ENCODE data around the gene TMEM147.

Gene TMEM147, protein sequence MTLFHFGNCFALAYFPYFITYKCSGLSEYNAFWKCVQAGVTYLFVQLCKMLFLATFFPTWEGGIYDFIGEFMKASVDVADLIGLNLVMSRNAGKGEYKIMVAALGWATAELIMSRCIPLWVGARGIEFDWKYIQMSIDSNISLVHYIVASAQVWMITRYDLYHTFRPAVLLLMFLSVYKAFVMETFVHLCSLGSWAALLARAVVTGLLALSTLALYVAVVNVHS

DNA sequence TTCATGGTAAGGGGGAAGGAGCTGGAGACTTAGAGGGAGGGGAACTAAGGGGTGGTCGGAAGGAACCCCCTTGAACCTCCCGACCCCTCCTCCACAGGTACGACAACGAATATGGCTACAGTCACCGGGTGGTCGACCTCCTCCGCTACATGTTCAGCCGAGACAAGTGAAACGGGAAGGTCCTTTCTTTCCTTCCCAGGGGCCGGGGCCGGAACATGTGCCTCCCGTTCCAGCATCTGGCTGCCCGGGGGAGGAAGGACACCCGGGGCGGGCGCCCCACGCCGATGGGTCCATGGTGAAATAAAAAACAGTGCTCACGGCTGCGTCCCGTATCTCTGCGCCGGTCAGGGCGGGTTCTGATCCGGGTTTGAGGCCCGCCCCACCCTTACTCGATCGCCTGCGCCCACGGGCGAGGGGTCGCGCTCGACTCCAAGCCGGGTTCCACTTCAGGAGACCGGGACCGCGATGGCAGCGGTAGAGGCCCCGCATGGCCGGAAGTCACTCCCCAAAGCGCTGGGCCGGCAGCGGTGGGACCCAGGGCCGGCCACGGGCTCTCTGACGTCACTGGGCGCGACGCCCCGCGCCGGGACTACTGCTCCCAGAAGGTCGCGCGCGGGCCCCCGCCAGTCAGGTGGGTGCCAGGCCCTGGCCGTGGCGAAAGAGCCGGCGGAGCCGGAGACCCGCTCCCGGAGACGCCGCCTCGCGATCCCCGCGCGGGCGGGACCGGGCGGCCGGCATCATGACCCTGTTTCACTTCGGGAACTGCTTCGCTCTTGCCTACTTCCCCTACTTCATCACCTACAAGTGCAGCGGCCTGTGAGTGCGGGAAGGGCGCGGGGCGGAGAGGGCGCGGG is at the start of gene TMEM147:
Gene TMEM147, plus strand, starts transcription at position 626 of the 854 bp plus-strand sequence. Its CDS starts 114 bp downstream, at position 740.
- DNase-seq, result peak; percentile 88
- in situ Hi-C loops (cut with MboI; ENCODE audit: low pct_unique_long_range_greater_than_20kb, low sequenced_read_pairs), result no loop called here

DNA sequence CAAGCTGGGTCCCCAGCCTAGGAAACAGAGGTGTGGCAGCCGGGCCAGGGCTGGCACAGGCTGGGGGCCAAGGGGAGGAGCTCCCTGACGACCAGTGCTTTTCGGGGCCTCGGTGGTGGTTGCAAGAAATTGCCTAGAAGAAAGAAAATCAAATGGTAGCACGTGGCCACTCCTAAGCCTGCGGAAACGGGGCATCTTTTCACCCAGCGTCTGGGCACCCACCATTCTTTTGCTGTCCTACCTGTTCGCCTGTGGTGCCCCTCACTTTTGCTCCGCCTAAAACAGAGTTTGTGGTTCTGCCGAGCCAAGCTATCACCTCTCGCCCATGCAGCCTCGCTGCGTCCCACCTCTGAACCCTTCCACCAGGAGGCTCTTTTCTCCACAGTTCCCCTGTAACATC is 48.0 kb upstream of the TMEM147 start:
- DNase-seq, result no peak
- in situ Hi-C loops (cut with MboI; ENCODE audit: low pct_unique_long_range_greater_than_20kb, low sequenced_read_pairs), result no loop called here

DNA sequence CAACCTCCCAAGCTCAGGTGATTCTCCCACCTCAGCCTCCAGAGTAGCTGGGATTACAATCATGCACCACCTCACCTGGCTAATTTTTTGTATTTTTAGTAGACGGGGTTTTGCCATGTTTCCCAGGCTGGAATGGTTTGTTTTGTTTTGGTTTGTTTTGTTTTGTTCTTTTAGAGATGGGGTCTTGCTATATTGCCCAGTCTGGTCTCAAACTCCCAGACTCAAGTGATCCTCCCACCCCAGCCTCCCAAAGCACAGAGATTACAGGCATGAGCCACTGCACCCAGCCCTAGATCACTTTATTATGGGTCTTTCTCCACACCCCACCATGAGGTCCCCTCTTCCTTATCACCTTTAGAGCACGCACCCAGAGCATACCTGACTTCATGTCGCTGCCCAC is 47.2 kb upstream of the TMEM147 start:
- in situ Hi-C loops (cut with MboI; ENCODE audit: low pct_unique_long_range_greater_than_20kb, low sequenced_read_pairs), result no loop called here
- no peak for DNase-seq

DNA sequence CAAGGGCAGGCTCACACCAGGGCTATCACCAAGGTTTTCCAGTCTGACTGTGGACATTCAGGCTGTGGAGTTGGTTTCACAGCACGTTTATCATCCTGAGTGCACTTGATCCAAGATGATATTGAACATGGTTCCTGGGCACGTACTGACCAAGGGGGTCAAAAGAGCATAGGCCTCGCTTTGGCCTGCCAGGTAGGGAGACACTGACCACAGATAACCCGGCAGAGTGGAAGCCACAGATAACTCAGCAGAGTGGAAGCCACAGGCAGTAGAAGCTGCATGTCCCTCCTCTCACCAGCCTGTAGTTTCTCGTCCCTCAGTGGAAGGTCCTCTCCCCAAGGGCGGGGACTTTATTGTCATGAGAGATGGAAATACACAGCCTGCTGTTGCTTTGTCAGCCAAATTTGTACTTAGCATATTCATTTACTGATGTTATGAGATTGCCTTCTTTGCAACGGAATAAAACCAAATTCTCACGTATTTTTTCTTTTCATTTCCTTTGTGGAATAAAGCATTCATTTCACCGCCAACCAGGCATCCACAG is 46.4 kb upstream of the TMEM147 start:
- DNase-seq, result no peak
- in situ Hi-C loops (cut with MboI; ENCODE audit: low pct_unique_long_range_greater_than_20kb, low sequenced_read_pairs), result no loop called here

DNA sequence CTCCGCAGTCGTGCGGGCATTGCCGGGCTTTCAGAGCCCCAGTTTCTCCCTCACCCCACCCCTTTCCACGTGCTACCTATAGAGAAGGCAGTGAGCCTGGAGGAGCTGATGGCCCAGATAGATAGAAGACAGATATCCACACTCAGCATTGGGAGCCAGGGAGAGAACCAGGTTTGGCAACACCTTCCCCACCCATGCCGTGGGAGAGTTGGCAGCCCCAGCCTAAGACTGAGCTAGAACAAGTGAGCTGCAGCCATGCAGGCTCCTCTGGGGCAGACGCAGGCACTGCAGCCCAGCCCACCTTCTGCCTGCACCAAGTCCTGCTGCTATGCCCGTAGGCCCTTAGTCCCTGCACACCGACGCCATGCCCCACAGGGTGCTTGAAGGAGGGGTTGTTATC is 44.8 kb upstream of the TMEM147 start:
- in situ Hi-C loops (cut with MboI; ENCODE audit: low pct_unique_long_range_greater_than_20kb, low sequenced_read_pairs), result no loop called here
- no peak for DNase-seq

DNA sequence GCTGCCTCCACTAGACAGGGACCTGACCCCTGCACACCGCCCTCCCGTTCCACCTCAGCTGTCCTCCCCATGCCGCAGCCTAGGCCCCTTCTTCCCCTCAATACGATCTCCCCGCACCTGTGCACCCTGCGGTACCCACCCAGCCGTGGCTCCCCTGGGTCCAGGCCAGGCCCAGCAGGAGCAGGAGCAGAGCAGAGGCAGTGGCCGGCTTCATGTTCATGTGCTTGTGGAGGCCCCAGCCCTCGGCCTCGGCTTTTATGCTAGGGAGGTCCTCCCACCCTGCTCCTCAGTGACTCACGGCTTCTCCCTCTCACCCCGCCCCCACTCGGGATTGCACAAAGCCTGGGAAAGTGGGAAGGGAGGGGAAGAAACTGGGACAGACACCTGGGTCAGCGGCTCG is 43.7 kb upstream of the TMEM147 start:
- DNase-seq, result no peak
- in situ Hi-C loops (cut with MboI; ENCODE audit: low pct_unique_long_range_greater_than_20kb, low sequenced_read_pairs), result no loop called here

DNA sequence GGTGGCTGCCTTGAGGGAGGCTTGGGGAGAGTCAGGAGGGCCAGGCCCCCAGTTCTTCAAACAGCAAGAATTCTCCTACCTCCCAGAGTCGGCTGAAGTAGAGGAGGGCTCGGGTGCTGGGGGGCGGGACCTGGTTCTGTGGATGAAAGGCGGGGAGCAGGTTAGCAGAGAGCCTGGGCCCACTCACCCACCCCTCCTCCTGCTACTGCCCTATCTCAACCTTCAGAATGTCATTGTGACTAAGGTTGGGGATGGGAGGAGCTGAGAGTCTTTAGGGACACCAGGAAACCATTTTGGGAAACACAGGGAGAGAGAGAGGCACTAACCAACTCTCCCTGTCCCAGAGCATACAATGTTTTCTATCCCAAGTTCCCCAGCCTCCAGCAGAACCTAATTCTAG is 42.7 kb upstream of the TMEM147 start:
- in situ Hi-C loops (cut with MboI; ENCODE audit: low pct_unique_long_range_greater_than_20kb, low sequenced_read_pairs), result no loop called here

DNA sequence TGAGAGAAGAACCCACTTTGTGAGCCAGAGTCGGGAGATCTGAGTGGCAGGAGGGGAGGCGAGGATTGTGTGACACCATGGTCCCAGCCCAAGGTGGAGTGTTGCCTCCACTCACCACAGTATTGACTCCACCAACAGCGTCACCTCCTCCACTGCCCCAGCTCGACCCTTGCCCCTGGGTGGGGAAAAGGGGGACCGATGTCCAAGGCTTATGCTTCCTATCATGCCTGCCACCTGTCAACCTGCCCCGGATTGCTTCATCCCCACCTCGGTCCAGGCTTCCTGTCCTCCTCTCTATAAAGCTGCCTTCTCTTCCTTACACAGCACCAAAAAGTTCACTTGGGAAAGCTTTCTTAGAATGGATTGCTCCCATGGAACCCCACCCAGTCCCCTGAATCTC is 39.4 kb upstream of the TMEM147 start:
- in situ Hi-C loops (cut with MboI; ENCODE audit: low pct_unique_long_range_greater_than_20kb, low sequenced_read_pairs), result no loop called here
- no peak for DNase-seq

More for the DNA sequence above, 42.7 kb upstream of the TMEM147 start:
- no peak for DNase-seq

DNA sequence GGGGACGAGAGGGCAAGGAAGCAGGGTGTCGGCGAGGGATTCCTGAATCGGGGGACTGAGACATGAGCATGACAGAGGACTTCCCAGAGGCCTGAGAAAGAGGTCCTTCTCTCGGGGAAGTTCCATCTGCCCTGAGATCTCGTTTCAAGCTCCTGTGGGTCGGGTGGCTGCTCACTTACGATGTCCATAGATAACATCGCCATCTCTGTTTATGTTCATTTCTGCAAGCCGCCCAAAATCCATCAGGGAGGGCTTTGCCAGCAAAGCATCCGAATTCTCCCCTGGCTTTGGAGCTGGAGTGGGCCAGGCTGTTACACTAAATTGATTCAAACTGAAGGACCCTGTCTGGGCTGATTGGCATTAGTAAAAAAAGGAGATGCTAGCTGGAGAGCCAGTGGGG is 37.9 kb upstream of the TMEM147 start:
- in situ Hi-C loops (cut with MboI; ENCODE audit: low pct_unique_long_range_greater_than_20kb, low sequenced_read_pairs), result no loop called here
- no peak for DNase-seq

DNA sequence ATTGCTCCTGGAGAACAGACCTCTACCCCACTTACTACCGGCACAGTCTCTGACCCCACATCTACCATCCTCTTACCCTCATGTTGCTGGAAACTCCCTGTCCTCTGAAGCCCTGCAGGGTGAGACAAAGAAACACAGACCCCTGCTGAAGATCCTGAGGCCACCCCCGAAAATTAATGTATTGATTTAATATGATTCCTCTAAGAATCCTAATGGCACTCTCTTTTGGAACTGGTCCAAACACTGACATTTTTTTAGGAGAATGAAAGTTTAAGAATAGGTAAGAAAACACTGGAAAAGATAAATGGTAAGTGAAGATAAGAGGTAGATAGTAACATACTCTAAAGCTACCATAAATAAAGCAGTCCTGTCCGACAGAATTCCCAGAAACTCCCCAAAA is 37.3 kb upstream of the TMEM147 start:
- no peak for DNase-seq
- in situ Hi-C loops (cut with MboI; ENCODE audit: low pct_unique_long_range_greater_than_20kb, low sequenced_read_pairs), result no loop called here

DNA sequence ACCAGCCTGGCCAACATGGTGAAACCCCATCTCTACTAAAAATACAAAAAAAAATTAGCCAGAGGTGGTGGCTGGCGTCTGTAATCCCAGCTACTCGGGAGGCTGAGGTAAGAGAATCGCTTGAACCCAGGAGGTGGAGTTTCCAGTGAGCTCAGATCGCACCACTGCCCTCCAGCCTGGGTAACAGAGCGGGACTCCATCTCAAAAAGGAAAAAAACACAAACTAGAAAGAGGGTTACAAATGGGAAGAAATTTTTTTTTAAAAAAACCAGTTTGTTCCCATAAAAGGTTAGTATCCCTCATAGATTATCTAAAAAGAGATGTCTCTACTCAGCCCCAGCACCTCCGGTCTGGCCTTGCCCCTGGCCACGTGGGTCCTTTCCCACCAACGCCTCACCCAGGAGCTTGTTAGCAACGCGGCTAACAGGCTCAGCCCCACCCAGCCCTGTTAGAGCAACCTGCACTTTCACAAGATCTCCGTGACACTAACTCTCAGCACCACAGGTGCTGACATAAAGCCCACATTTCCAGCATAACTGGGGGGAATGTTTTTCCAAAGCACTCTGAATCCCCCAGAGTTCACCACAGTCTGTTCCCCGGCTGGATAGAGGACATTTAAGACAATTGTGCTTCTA is 36.3 kb upstream of the TMEM147 start:
- in situ Hi-C loops (cut with MboI; ENCODE audit: low pct_unique_long_range_greater_than_20kb, low sequenced_read_pairs), result no loop called here
- no peak for DNase-seq

DNA sequence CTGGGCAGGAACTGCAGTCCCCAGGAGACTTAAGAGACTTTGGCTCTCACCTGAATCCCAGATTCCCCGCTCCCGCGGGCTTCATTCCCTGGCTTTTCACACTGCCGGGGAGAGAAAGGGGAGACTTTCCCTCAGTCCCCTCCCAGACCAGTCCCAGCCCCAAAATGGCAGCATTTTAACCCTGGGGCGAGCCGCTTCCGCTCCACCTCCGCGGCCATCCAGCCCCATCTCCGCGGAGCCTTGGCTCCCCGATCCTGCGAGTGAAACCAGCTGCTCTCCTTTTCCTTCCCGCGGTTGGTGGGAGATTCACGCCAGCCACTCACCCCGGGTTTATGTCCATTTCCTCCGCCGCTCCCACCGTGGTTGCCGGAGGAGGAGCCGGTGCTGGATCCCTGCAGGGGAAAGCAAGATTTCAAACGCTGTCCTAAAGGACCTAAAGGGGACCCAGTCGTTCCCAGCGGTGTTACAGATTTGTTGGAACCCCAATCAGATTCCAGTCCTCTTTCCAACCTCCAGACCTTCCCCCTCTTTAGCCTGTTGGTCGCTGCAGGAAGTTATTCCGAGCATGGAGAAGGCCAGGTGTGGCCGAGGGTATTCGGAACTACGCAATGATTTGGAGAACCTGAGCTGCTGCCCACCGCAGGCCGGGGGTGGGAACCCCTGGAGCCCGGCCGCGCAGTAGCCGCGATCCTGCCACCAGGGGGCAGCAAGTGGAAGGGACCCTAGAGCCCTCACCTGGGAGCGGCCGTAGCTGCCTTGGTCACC is 35.4 kb upstream of the TMEM147 start:
- in situ Hi-C loops (cut with MboI; ENCODE audit: low pct_unique_long_range_greater_than_20kb, low sequenced_read_pairs), result no loop called here
- DNase-seq, result peak; percentile 51

DNA sequence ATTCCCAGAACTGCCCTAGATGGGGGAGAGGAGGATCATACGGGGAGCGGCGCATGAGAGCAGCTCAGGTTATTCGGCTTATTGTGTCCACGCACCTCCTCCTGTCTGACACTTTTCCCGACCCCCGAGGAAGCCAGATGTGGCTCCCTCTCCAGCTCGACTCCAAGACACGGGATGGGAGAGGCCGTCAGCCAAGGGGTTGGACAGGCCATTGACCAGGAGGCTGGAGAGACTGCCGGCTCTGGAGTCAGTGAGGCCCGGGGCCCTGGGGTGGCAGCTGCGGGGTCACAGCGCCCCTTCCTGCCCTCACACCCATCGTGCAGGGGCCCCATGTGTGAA is 34.8 kb upstream of the TMEM147 start:
- no peak for DNase-seq
- in situ Hi-C loops (cut with MboI; ENCODE audit: low pct_unique_long_range_greater_than_20kb, low sequenced_read_pairs), result no loop called here

DNA sequence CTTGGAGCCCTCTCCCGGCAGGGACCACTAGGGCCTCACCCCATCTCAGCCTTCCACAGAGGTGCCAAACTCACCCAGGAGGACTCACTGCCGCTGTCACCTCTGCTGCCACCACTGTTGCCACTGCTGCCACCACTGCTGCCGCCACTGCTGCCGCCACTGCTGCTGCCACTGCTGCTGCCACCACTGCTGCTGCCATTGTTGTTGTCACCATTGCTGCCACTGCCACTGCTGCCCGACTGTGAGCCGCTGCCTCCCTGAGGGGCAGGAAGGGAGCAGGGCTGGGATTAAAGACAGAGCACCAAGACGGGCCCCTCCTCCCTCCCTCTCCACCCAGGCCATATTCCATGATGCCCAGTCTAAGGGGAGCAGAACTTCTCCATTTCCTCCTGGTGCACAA is 34.1 kb upstream of the TMEM147 start:
- in situ Hi-C loops (cut with MboI; ENCODE audit: low pct_unique_long_range_greater_than_20kb, low sequenced_read_pairs), result no loop called here

DNA sequence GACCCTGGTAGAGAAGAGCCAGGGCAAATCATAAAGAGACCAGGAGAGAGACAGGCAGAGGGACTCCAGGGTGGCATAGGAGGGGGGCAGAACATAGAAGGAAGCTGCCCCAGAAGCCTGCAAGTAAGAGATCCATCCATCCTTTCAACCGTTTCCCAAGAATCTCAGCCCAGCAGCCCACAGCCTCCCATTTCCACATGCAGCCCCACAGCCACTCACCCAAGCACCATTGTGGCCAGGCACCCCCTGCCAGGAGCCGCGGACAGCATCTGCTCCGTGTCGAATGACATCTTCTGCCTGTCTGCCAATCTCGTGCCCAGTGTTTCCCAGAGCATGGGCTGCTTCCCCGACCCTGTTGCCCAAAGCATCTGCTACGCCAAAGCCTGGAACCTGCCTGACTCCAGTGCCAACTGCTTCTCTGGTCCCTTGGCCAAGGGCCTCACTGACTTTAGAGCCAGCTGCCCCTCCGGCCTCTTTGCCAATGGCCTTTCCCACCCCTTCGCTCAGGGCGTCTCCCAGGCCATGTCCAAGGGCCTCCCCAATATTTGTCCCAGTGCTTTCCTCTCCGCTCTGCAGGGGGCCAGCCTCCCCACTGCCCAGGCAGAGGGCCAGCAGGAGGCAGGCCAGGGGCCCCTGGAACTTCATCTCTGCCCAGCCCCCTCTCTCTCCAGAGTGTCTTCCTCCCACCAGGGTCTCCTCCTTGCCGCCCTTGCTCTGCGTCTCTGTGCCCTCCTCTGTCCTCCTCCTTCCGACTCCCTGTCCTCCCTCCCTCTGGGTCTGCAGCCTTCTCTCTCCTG is 32.4 kb upstream of the TMEM147 start:
- in situ Hi-C loops (cut with MboI; ENCODE audit: low pct_unique_long_range_greater_than_20kb, low sequenced_read_pairs), result no loop called here
- no peak for DNase-seq

More for the DNA sequence above, 34.1 kb upstream of the TMEM147 start:
- DNase-seq, result no peak

DNA sequence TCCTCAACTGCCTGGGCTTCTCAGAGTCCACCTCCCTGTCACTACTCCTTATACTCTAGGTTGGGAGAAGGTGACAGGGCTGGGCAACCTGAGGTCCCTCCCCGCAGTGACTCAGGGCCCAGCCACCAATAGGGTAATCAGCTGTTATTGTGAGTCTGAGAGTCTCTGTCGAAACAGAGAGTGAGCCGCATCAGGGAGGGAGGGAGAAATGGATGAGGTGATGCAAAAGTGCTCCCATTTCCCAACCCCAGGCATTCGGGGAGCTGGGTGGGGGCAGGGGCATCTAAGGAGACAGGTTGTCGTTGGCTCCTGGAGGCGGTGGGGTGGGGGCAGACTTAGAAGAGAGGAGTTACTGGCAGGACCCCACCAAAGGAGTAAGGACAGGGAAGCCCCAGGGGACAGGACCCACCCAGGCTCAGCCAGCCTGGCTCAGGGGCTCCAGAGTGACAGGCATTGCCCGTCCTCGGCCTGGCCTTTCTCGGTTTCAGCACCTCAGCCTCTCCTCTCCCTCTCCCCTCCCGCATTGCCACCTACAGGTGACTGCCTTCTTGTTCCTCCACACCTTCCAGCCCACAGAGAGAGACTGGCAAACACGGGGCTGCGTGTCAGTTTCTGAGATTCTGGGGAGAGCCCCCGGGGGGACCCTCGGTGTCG is 31.7 kb upstream of the TMEM147 start, which contains the start of gene DMKN:
Gene DMKN, minus strand, starts transcription at position 22 of the 654 bp plus-strand sequence. CDS start 174 bp downstream, outside the sequence.
- no peak for DNase-seq
- in situ Hi-C loops (cut with MboI; ENCODE audit: low pct_unique_long_range_greater_than_20kb, low sequenced_read_pairs), result no loop called here

DNA sequence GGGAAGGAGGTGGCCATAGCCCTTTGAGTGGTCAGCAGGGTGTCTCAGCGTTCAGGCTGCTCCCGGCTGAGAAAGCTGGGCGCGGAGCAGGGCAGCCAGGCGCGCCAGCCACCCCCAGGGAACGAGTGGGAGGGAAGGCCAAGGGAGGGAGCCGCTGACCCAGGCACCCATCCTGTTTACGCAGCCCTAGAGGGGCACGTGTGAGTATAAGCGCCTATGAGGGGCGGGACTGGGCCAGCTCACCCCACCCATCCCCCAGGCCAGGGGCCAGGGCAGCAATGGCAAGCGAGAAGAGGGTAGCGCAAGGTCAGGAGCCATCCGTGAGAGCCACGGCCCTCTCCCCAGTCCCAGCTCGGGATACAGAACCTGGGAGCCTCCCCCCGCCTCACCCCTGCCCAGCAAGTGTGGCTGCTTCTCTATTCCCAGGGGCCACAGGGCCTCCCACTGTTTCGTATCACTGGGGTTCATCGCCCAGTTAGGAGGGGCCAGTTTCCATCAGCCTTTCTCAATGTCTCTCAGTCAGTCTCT is 31.1 kb upstream of the TMEM147 start:
- in situ Hi-C loops (cut with MboI; ENCODE audit: low pct_unique_long_range_greater_than_20kb, low sequenced_read_pairs), result no loop called here
- DNase-seq, result no peak

DNA sequence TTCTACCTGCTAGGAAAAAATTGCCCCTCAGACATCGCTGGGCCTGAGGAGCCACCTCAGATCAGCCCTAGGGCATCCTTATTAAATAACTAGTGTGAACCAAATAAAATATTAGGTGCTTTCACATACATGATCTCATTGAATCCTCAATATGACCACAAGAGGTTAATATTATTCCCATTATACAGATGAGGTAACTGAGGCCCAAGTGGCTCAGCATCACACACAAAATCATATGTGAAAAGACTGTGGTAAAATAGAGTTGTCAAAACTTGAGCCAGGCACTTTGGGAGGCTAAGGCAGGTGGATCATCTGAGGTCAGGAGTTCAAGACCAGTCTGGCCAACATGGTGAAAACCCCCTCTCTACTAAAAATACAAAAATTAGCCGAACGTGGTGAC is 29.1 kb upstream of the TMEM147 start:
- in situ Hi-C loops (cut with MboI; ENCODE audit: low pct_unique_long_range_greater_than_20kb, low sequenced_read_pairs), result no loop called here
- no peak for DNase-seq

Data from KBM-7 (cell line).